Measurements from ENCODE around the gene GGA2. TPM values are rescaled to one million over a fixed set of nuclear protein-coding genes. Genes with fewer than 3 reads are reported as not detected.
"Not testable (repeated sequence)": the region's sequence is repeated elsewhere in the genome, so short reads cannot be mapped to it uniquely, and the experiment has no call there.

Gene GGA2
- total RNA-seq, 1 donor from 2014 or later = 65.7 TPM

DNA sequence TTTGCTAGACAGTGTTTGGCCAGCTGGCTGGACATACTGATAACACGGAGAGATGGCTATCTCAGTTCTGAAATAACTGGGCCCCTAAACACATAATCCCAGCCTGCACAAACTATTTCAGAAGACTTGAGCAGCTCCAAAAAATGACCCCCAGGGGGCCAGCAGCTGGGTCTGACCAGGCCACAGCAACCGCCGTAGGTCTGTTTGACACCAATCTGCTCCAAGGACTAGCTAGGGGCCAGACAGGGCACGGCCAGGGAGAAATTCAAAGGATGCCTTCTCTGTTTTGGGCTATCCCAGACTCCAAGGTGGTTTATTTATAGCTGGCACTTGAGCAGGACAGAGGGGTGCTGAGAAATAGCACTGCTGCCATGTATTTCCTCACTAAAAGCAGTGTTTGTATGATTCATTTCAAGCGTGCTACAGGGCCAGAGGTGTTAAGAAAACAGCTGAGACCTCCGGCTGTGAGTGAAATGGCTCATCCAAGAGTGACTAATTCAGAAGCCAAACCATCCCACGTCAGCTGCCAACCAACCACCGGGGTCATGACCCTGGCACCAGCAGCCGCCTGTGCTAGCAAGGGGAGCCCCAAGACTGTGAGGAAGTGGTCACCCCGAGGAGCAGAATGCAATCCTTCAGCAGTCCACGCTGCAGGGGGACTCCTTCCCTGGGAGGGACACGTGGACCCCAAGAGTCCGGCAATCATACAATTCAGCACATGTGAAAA lies 5.7 kb downstream of the GGA2 start:
- DNase-seq (ENCODE audit: low spot score) = no peak

DNA sequence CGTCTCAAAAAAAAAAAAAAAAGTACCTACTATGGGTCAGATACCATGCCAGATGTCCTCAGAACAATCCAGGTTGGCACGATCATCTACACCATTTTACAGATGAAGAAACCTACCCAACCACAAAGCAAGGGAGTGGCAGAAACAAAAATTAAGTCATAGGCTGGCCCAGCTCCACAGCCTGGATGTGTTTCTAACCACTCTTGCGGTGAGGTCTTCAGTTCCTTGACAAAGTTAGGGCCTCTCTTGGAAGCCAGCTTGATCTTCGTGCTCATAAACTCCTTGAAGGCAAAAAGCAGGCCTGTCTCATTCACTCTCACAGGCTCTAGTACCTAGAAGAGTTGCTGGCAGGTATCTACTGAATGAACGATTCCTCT lies 6.2 kb downstream of the GGA2 start:
- no peak for DNase-seq (ENCODE audit: low spot score)

DNA sequence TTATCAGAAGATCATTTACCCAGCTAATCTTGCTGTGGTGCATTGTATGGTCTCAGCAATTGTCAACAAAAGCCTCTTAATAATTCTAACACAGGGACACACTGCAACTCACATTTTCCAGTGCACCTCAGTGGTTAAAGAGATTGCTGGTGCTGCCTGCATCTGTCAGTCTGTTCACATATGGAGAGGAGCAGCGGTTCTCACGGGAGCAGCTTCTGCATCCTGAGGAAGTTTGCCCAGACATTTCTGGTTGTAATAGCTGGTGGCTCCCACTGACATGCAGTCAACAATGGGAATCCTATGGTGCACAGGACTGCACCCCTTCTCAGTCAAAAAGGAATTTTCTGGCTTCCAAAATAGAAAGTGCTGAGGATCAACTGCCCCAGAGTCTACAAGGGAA lies 7.8 kb downstream of the GGA2 start:
- no peak for DNase-seq (ENCODE audit: low spot score)

DNA sequence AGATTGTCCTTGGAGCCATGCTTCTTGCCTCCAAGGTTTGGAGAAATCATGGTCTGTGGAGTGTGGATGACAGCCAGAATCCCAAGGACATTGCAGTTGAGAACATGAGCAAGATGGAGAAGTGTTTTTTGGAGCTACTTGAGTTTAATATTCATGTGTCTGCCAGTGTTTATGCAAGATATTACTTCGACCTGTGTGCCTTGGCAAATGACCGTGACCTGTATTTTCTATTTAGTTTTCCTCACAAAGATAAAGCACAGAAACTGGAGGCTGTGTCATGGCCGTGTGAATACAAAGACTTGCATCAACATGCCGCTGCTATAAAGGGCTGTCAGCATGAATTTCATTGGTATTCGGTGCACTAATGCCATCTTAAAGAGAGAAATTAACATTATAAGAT lies 9.0 kb downstream of the GGA2 start:
- no peak for DNase-seq (ENCODE audit: low spot score)

DNA sequence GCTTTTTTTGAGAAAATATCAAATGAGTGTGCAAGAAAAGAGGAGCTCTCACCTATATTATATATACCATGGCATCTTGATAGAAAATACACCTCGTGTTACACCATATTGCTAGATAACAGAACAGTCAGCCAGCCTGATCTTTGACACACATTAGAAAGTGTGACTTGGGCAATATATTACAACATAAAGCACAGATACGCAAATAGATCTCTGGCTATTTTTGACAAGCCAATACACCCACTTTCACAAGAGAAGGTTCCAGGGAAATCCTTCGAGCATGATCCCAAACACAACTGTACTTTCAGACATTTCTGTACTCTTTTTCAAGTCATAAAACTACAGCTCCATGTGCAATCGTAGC lies 9.4 kb downstream of the GGA2 start:
- DNase-seq (ENCODE audit: low spot score) = no peak

DNA sequence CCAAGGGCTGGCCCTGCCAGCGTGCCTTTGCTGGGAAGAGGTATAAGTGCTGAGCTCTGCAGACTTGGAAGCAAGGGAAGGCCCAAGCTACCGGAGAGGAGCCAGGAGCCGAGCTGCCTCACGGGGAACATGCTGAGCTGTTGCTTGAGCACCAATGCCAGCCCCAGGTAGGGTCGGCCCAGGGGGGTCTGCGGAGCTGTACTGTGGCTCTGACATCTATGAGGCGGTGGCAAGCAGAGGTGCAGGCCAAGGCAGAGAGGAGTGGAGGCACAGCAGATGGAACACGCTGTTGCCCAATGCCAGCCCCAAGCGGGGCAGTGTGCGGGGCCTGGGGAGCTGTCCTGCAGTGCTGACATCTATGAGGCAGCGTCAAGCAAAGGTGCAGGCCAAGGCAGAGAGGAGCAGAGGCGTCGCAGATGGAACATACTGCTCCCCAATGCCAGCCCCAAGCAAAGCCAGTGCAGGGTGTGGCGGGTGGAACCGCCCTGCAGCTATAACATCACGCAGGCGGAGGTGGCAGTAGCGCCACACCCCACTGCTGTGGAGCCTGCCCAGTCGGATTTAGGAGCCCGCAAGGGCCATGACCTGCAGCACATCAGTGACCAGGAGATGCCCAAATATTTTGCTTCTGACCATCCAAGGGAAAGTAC lies 10.0 kb downstream of the GGA2 start:
- no peak for DNase-seq (ENCODE audit: low spot score)

DNA sequence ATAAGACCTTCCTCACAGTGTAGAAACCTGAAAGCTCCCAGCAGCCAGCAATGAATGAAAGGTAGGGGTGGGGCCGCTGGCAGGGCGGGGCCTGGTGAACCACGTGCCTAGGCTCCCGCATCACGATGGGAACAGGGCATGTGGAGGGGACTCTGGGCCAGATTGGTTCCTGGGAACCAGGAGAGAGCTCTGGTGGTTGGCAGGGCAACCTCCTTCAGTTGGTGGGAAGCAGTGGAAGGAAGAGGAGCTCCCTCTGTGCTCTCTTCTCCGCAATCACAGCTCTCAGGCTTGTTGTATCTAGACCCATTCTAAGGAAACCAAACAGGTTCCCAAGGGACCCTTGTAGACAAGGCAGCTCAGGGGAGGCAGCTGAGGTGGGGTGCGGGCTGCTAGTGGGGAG lies 10.5 kb downstream of the GGA2 start:
- DNase-seq (ENCODE audit: low spot score) = no peak

DNA sequence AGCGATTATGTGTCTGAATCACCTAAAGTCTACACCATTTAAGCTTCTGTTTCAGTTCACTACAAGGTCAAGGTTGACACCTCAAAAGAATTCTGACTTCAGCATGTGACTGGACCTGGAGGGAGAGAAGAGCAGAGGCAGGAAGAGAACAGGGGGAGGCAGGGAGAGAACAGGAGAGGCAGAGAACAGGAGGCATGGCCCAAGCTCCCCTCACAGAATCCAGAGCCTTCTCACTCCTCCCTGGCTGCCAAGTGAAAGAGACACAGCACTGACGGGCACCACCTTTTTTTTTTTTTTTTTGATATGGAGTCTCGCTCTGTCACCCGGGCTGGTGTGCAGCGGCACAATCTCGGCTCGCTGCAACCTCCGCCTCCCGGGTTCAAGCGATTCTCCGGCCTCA lies 11.4 kb downstream of the GGA2 start:
- no peak for DNase-seq (ENCODE audit: low spot score)

DNA sequence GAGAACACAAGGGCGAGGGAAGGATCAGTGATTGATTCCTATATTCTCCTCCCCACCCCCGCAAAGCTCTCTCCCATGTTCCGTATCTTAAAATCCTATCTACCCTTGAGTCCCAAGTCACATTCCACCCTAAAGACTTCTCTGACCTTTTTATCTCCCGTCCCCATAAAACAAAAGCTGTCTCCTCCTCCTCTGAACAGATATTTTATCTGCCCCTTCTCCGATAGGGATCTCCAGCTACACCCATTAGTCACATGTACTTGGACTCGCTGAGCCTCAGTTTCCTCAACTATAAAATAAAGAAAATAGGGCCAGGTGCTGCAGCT lies 12.8 kb downstream of the GGA2 start:
- no peak for DNase-seq (ENCODE audit: low spot score)

DNA sequence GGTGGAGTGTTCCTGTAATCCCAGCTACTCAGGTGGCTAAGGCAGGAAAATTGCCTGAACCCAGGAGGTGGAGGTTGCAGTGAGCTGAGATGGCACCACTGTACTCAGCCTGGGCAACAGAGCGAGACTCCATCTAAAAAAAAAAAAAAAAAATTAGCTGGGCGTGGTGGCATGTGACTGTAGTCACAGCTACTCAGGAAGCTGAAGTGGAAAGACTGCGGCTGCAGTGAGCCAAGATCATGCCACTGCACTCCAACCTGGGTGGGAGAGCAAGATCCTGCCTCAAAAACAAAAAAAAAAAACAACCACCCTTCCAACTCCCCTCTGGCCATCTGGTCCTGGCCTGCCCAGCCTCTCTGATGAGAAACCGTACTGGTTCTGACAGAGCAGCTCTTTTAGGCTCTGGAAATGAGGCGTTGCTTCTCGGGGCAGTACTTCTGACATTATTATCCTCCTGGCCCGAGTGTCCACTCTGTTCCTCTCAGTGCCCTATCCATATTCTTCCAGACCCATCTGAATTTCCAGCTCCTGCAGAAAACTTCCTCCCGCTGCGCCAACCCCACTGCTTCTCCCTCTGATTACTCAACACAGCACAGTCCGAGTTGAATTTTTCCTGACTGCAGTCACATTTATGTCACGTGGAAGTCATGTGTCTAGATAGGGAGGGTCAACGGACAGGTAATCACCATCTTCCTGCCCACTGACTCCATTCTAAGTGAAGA lies 13.3 kb downstream of the GGA2 start:
- no peak for DNase-seq (ENCODE audit: low spot score)

DNA sequence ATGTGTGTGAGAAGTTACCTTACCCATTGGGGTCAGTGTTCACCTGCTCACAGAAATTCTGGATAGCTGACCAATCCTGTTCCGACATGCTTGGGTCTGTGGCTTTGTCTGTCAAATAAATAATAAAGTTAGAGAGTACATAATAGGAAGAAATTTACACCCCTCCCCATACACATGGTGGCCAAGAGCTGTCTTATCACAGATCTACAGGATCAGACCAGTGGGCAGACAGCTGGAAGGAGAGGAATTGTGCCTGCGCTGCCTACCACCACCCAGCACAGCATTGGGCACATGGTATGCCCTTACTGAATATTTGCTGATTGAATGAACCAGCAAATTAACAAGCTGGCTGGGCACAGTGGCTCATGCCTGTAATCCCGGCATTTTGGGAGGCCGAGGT lies 14.6 kb downstream of the GGA2 start:
- DNase-seq (ENCODE audit: low spot score) = no peak

DNA sequence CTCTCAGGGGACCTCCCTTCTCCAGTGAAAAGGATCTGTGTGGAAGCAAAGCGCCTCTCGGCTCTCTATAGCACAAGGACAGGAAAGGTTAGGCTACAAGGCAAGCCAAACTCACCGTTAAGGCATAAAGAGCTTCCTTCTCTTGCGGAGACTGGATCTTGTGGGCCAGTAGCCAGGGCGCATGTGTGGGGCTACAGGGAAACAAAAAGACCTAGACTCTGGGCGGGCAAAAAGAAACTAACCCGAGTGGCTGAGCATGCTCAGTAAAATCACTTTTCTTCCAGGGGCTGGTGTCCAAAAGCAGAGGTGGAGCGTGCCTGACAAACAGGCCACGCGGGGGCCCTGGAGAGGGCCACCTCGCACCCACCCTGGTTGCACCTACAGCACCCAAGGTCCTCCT lies 16.1 kb downstream of the GGA2 start:
- DNase-seq (ENCODE audit: low spot score) = no peak

DNA sequence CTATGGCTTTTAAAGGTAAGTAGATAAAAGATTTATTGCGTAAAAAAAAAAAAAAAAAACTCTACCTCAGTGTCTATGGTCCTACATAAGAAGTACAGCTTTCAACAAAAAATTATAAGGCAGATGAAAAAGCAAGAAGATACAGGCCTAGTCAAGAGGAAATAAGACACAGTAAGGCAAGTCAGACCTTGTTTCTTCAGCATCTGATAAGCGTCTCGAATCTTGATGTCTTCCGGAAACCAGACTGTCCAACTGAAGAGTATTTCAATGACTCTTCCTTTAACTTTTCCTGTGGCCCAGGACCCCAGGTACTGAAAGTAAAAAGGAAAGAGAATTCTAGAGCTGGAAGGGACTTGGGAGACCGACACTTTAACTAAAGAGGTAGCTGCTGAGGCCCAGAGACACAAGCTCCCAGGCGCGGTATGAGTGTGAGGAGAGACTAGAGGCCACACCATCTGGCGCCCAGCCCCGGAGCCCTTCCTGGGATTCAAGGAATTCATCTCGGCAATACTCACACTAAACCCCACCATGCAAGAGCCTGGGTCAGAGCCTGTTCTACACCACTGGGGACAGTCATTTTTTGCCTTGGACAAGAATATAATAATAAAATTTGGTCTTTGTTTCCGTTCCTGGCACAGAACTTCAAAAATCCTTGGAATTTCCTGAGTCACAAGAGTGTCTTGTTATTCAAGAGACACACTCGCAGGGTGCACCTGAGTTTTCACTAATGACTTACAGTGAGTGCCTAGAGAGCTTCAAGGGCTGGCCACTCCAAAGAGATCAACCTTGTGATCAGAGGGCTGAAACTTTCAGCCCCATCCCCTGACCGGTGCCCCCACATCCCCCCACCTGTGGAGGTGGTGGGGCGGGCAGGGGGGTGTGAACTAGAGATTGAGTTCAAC lies 18.6 kb downstream of the GGA2 start:
- no peak for DNase-seq (ENCODE audit: low spot score)

DNA sequence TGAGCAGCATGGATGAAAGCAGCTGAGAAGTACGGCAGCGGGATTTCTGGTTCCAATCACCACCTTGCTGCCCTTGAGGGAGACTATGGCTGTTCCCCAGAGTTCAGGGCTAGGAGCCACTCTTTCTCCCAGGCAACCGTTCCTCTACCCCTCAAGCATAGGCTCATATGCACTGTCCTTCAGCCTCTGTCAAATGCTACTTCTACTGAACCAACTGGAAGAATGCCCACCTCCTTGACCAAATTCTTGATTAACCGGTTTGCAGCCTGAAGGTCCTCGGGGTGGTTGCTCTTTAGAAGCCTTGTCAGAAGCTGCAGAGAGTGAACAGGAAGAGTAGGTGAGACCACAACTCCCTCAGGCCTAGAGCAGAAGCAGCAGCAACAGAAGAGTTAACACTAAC lies 23.8 kb downstream of the GGA2 start:
- DNase-seq (ENCODE audit: low spot score) = no peak

DNA sequence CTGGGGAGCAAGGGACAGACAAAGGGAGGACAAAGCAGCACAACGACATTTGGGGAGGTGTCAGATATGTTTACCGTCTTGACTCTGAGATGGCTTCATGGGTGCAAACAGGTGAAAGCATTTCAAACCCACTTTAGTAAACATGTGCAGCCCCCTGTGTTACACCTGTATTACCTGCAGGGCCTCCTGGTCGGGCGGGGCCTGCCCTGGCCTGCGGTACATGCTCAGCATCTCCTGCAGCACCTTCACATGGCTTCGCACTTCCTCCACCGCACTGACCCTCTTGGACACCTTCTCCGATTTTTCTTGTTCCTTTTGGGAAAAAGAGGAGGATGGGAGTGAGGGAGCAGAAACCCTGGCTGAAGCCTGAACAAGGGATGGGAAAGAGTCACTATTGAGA lies 24.5 kb downstream of the GGA2 start:
- no peak for DNase-seq (ENCODE audit: low spot score)

DNA sequence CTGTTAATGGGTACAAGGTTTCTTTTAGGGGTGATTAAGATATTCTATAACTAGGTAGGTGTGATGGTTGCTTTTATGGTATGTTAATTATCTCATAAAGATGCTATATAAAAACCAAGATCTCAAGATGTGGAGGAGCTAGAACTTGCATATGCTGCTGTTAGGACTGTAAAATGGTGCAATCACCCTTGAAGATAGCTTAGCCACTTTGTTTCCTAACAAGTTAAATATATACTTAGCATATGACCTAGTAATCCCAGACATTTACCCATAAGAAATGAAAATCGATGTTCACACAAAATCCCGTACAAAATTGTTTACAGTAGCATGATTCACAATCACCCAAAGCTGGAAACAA lies 25.1 kb downstream of the GGA2 start:
- no peak for DNase-seq (ENCODE audit: low spot score)

DNA sequence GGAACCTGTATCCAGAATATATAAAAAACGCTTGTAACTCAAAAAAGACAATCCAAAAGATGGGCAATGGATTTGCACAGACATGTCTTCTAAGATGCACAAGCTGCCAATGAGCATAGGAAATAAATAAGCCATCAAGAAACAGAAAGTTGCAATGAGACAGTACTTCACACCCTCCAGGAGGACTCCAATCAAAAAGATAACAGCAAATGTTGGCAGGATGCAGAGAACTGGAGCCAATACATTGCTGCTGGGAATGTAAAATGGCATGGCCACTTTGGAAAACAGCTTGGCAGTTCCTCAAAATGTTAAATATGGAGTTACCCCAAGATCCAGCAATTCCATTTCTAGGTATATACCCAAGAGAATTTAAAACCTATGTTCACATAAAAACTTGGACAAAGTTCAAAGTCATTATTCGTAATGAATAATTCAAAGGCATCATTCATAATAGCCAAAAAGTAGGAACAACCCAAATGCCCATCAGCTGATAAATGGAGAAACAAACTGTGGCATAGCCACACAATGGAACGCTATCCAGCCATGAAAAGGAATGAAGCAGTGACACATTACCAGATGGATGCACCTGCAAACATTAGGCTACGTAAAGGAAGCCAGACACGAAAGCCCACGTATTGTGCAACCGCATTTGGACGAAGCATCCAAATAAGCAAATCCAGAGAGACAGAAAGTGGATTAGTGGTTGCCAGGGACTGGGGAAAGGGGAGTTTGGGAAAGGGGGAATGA lies 25.6 kb downstream of the GGA2 start:
- no peak for DNase-seq (ENCODE audit: low spot score)

DNA sequence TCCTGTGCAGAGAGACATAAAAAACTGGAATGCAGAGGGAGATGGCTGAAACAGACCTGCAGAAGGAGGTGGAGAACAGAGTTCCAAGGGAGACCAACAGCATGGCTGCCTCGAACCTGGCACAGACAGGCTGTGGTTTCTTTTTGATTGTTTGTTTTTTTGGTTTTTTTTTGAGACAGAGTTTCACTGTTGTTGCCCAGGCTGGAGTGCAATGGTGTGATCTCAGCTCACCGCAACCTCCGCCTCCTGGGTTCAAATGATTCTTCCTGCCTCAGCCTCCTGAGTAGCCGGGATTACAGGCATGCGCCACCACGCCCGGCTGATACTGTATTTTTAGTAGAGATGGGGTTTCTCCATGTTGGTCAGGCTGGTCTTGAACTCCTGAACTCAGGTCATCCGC lies 26.8 kb downstream of the GGA2 start:
- not testable (repeated sequence) for DNase-seq (ENCODE audit: low spot score)

DNA sequence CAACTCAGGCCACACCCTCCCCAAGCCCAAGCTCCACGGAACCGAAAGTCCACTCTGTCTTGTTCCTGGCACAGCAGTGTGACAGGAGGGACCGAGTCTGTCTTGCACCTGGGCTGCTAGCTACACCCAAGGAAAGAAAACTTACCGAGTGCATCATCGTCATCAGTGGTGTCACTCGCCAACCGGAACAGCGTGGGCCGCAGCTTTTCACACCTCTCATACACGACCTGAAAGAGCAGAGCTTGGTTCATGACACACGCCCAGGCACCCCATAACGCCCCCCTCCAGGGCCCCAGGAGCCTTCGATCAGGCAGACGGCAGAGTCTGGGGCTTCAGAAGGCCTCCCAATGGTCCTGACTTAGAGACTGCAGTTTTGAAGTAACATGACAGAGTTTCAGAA lies 27.5 kb downstream of the GGA2 start:
- no peak for DNase-seq (ENCODE audit: low spot score)

DNA sequence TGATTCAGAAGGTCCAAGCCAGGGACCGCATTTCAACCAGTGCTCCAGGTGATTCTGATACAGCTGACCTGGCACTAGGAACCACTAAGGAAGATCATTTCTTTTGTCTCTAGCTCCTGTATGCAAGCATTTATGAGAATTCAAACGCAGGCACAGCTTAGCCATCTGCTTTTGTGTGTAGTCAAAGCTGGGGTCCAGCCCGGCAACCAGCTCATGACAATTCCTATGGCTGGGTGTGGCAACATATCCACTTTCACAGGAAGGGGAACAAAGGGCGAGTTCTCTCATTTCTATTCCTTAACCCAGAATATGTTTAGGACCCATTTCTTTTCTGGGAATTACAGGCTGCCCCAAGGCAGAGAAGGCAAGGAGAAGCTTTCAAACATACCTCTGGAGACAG lies 30.0 kb downstream of the GGA2 start:
- no peak for DNase-seq (ENCODE audit: low spot score)

DNA sequence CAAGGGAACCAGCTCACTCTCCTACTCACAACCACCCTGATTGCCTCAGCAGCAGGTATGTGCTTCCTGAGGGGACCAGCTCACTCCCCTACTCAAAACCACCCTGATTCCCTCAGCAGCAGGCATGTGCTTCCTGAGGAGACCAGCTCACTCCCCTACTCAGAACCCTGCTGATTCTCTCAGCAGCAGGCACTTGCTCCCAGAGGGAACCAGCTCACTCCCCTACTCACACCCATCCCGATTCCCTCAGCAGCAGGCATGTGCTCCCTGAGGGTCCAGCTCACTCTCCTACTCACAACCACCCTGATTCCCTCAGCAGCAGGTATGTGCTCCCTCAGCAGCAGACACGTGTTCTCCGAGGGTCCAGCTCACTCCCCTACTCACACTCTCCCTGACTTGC lies 31.2 kb downstream of the GGA2 start:
- no peak for DNase-seq (ENCODE audit: low spot score)

All from mesenteric fat pad (tissue), 1 donor.